Measurements from ENCODE around the gene BDNF. TPM values are rescaled to one million over a fixed set of nuclear protein-coding genes. Genes with fewer than 3 reads are reported as not detected.

BDNF gene
- total and polyA plus RNA-seq, 2 donors (not counting 1 experiment from before 2014, with no cell fraction given), result not detected

GRCh38 chr11:27696961-27697360 is 3.3 kb downstream of the BDNF start:
- POLR2A ChIA-PET, result no interaction called here
- H3K27me3 ChIP-seq (replicated peaks in 1 of 4; ENCODE audit: control extremely low read depth in 1 of 4, control insufficient read depth in 3 of 4, insufficient read depth in 4 of 4, low read length in 3 of 4), result peaks cover 1 to 49% (median 38%) of the 10 kb centered on the region in 4 experiments

More at GRCh38 chr11:27696961-27697360, 3.3 kb downstream of the BDNF start:
- Histone ChIP-seq H4K20me1 (ENCODE audit: control insufficient read depth, insufficient read depth, low read length, poor library complexity, severe bottlenecking) (no peaks in the 10 kb centered on the region), H3K36me3 (replicated peaks in 1 of 2; ENCODE audit: control extremely low read depth in 1 of 2, control insufficient read depth in 1 of 2, extremely low read depth in 1 of 2, insufficient read depth in 2 of 2, low read length in 1 of 2) (no peaks in the 10 kb centered on the region), H3K27ac (ENCODE audit: low read length in 2 of 2) (no peak overlapping the region), H3K9me3 (ENCODE audit: control extremely low read depth in 1 of 3, control insufficient read depth in 2 of 3, insufficient read depth in 1 of 3, low read length in 2 of 3) (peaks cover 0 to 3% (median 1%) of the 10 kb centered on the region in 3 donors), H3K4me2 (replicated peaks; ENCODE audit: low read depth, low read length, poor library complexity, severe bottlenecking) (no peak overlapping the region), H3K79me2 (ENCODE audit: control insufficient read depth, insufficient read depth, low read length) (no peaks in the 10 kb centered on the region), H3K4me1 (ENCODE audit: control insufficient read depth in 2 of 2, insufficient read depth in 2 of 2, low read length in 2 of 2) (peaks cover 30% of the 10 kb centered on the region in 2 donors), H3K9ac (ENCODE audit: low read length) (no peak overlapping the region), H2AFZ (ENCODE audit: insufficient read depth, low read depth, low read length, poor library complexity, severe bottlenecking) (no peak overlapping the region), H3K4me3 (ENCODE audit: control extremely low read depth in 1 of 5, extremely low read depth in 1 of 5, insufficient read depth in 1 of 5, low read depth in 2 of 5, low read length in 4 of 5) (no peak overlapping the region)
- CTCF ChIA-PET, result interaction anchor here (0.8 to 1.6 kb wide), 3 partner anchors 8 to 831 kb away, joined by 3 to 4 read pairs (median 3); no protein-coding TSS in a partner anchor
- Mint-ChIP-seq H3K9me3 (ENCODE audit: insufficient read depth) (no peaks in the 10 kb centered on the region), H3K27ac (no peak overlapping the region), H3K4me3 (no peak overlapping the region), H3K27me3 (peaks cover 59% of the 10 kb centered on the region), H3K4me1 (peaks cover 28% of the 10 kb centered on the region)
- ATAC-seq (ENCODE audit: low read depth) (no peak), DNase-seq (no peak)
- TF ChIP-seq EZH2 (IDR thresholded peaks at IDR 0.05; ENCODE audit: borderline replicate concordance, insufficient read depth, low read depth, low read length, poor library complexity, severe bottlenecking), result no peak
- no peak for TF ChIP-seq CTCF (IDR thresholded peaks at IDR 0.05)
- intact Hi-C loops (cut with micrococcal nuclease), result loop anchor here (5.0 kb wide), 1 partner anchor 975 kb away; no protein-coding TSS in a partner anchor
- no CpG with 5 or more reads among the region's 8 CpGs for WGBS (ENCODE audit: insufficient coverage)

All from B cell (primary cell).